DMS153 (cell line): ENCODE measurements around the gene GSG1L.

Experiments used
- DNase-seq: peaks from one replicate; lab custom pipeline; 2025; lab: John Stamatoyannopoulos, UW

Gene GSG1L

DNA sequence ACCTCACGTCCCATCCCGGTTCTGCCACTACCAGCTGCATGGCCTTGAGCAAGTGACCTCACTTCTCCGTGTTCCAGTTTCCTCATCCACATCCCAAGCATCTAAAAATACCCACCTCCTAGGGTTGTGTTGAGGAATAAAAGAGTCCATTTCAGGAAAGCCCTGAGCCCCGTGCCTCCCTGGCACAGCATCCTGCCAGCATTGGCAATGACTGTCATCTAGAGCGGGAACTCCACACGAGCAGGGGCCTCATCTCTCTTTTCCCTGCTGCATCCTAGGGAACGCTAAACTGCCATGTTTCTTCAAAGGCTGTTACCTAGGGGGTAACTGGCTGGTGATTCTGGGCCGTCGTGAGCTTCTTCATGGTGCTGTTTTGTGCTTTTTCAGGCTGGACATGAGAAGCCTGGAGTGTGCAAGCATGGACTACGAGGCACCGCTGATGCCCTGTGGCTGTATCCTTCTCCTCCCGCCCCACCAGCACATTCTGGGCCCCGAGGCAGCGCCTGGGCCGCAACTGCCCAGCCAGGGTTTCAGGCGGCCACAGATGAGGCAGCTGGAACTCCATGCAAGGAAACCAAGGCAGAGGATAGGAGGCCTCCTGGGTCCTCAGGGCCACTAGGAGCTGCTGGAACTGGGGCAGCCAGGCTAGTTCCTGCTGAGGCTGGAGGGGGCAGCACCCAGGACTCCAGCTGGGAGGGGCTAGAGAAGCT lies 292.2 kb downstream of the GSG1L start:
- no peak for DNase-seq

GRCh38 chr16:27770271-27771196 lies 293.0 kb downstream of the GSG1L start:
- DNase-seq = no peak

DNA sequence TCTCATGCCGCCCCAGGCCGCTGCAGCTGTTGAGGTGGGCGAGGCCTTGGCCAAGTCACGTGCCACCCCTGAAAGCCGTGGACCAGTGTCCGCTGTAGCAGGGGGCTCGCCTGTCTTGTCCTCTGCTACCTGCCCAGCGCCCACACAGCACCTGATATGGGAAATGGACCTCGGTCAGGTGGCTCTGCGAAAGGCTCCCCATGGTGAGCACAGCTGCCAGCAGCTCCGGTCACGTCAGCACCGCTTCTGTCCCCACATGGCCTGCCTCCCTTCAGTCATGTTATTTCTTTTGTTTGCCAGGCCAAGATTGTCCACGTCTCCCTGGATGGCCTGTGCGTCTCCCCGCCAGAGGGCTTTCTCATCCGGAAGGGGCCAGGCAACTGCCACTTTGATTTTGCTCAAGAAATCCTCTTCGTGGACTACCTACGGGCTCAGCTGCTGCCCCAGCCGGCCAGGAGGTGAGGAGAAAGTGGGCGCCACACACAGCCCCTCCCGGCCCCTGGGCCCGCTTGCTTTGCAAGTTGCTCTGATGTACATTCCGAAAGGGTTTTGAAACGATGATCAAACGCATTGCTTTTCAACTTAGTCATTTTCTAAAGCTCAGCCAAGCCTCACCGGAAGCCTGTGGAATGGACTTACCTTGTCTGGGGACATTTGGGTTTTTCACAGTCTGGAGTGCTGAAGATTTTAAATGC lies 293.8 kb downstream of the GSG1L start:
- no peak for DNase-seq

DNA sequence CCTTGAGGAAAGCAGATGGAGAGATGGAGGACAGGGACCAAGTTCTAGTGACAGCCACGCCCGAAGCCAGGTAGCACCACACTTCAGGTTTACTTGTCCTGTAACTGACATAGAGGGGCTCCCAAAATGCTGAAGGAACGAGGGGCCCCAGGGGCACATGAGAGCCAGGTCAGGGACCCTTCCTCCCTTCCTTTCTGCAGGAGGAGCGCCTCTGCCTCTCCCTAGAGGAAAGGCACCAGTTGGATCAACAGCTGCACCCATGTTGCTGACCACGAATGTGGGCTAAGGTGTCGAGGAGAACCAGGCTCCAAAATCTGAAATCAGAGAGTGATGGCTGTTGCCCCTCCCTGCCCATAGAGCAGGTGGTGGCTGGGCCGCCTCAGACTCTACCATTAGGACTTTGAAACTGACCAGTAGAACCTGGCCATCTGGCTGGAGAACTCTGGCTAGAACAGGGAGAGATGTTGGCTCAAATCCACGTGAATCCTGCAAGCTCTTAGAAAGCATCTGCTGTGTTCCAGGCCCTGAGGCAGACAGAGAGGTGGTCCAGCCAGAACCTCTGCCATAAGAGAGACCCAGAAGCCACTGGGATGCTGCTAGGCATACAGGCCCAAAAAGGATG lies 294.8 kb downstream of the GSG1L start:
- no peak for DNase-seq

- DNase-seq = no peak
These were observed 295.4 kb downstream of the GSG1L start for GRCh38 chr16:27767971-27768591.

DNA sequence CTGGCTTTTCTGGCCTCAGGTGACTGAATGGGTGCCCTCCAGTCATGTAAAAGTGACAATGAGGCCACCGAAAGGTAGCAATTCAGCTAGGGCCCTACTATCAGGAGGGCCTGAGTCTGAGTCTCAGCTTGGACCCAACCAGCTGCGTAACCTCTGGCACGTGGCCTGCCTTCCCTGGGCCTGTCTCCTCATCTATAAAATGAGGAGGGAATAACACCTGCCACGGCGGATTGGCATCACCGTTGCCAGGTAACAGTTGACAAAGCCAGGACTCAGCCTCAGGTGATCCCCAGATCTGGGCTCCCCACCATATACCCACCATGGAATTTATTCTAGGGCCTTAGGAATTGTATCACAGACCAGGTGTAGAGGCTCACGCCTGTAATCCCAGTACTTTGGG lies 296.4 kb downstream of the GSG1L start:
- no peak for DNase-seq

DNA sequence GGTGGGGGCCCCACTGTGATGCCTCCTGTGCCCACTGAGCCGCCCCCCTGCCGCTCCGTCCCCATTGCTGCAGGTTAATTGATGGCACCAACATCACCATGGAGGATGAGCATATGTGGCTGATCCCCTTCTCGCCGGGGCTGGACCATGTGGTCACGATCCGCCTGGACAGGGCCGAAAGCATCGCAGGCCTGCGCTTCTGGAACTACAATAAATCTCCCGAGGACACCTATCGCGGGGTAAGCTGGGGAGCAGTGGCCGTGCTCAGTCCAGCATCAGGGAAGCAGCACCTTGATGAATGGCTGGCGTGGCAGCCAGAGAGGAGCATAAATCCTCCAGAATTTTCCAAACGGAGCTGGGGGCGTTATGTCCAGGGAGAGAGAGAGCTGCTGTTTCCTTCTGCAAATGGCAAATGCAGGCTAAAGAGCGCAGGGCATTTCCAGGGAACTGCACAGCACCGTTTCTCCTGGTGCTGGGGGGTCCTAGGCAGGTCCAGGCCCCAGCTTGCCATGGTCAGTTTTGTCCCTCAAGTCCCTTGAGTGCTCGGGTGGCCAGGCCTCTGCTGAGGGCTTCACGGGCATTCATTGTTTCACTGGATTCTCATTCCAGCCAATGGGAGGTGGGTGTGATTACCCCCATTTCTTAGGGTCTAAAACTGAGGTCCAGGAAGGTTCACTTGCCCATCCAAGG lies 297.1 kb downstream of the GSG1L start:
- DNase-seq = no peak

DNA sequence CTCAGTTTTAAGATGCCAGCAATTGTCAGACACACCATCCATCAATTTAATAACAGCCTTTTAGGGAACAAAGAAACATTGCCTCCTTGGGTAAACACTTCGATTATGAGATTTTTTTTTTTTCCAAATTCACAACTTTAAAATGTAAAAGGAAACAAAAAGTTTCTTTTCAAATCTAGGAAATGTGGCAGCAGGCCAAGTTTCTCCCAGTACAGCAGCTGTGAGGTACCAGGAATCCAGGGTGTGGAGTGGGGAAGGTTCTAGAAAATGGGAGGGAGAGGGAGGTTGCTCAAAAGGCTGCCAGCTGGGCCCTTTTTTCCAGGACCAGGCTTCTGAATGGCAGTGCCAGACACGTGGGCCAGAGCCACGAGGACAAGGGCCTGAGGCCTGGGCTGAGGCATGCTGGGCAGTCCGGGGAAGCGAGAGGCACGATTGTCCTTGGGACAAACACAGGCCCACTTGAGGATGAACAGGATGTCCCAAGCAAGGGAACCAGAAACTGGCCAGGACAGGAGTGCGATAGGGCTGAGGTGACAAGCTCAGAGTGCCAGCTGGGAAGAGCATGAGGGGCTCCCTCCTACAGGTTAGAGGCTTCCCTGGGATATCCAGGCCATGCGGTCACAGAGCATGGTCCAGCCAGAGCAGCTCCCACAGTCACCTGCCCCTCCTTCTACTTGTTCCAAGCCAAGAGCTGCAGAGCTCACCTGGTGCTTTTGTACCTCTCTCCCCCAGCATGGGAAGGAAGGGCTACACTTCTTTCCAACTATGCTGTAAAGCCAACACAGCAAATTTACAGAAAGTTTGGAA lies 298.4 kb downstream of the GSG1L start:
- DNase-seq = no peak

DNA sequence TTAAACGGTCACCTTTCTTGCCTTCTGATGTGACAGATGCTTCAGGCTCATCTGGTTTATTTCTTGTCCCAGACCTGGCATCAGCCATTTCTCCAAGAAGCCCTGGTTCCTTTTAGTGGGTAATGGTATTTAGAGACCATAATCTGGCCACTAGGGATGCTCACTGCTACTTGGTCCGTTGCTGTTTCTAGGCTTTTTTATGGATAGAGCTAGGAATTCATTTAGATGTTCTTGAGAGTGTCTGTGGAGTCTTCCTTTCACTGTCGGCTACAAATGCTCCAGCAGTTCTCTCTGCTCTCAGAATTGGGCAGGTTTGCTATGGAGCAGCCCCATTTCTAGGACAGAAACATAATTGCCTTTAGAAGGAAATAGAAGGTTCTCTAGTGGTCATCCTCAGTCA lies 299.1 kb downstream of the GSG1L start:
- no peak for DNase-seq

GRCh38 chr16:27762441-27762840 lies 301.1 kb downstream of the GSG1L start:
- no peak for DNase-seq

DNA sequence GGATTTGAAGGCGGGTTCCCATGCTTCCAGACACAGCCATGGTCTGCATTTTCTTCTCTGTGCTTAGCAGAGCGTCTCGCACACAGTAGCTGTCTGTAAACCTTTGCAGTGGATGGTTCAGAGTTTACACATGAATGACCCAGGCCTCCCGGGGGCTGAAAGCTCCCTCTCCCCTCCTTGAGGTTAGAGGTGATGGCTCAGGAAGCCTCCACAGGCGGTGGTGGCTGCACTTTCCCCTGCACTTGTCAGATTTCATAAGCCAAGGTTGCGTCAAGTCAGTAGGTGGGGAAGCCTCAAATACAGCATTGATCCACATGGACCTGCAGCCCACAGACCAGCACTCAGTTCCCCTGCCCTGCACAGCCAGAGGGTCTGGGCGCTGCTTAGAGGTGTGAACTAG lies 301.7 kb downstream of the GSG1L start:
- no peak for DNase-seq

- no peak for DNase-seq
These were observed 302.7 kb downstream of the GSG1L start for GRCh38 chr16:27760789-27761176.

DNA sequence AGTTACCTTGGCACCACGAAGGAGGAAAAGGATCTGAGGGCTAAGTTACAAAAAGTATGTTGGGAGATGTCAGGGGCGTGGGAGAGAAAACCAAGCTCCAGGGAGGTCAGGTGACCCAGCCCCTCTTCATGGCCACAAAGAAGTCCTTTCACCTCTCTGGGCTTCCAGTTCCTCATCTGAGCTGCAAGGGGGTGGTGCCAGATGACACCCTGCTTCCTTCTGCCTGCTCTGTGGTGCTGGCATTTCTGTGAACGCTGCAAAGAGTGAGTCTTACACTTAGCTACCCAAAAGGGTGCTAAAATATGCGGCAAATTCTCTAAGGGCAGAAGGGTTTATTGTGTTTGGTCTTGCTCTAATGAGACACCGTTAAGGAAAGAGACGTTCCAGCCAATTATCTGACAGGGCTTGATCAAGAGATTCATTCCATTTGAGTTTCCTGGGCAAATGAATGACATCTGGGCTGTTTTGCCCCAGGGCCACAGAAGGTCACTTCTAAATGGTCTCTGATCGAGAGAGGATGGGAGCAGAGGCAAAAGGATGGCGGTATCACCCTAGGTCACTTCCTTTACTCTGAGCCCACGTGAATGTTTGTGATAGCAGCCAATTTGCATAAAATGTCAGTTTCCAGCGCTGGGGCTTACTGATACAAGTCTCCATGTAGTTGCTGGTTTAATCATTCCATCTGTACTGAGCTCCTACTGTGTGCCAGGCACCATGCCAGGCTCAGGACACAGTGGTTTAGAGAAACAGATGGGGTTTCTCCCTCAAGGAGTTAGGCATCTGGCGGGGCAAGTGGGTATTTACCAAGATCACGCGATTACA lies 303.3 kb downstream of the GSG1L start:
- DNase-seq = no peak

DNA sequence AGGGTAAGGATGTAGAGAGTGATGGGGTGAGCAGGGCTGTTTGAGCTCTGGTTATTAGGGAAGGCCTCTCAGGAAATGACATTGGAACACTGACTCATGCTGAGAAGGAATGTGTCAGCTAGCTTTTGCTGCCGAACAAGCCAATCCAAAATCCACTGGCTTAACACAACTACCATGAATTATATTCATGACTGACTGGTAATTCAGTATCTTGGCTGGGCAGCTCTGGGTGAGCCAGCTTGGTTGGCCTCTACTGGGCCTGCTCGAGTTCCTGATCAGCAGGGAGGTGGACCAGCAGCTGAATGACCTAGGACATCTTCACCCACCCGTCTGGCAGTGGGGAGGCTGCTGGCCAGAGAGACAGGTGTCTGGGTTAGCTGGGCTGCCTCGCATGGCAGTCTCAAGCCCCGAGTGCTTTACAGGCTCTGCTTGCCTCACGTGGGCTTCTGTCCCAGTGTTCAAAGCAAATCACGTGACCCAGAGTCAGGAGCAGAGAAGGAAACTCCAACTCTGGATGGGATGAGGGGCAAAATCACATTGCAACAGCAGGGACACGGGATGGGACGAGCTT lies 304.1 kb downstream of the GSG1L start:
- DNase-seq = no peak

DNA sequence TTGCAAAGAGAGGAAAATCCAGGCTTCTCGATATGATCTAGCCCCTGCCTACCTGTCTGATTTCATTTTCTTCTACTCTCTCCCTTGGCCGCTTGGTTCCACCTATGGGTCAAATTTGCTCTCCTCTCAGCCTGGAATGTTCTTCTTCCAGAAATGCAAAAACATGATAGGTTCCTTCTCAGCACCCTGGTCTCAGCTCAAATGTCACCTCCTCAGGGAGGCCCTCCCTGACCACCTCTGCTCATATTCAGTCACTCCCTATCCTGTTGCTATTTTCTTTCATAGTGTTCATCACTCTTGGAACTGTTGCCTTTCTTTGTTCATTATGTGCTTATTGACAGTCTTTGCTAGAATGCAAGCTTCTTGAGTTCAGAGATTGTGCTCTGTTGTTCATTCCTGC lies 305.0 kb downstream of the GSG1L start:
- no peak for DNase-seq

- no peak for DNase-seq
These were observed 307.1 kb downstream of the GSG1L start for GRCh38 chr16:27756206-27756970.

- no peak for DNase-seq
These were observed 308.5 kb downstream of the GSG1L start for GRCh38 chr16:27754788-27755690.
